ENCODE results near the gene YPEL2.
A peak's percentile ranks its signal among the peaks of the same experiment; 100 is the strongest.
"Not testable (repeated sequence)": the region's sequence is repeated elsewhere in the genome, so short reads cannot be mapped to it uniquely, and the experiment has no call there.

Gene YPEL2, protein sequence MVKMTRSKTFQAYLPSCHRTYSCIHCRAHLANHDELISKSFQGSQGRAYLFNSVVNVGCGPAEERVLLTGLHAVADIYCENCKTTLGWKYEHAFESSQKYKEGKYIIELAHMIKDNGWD

DNA sequence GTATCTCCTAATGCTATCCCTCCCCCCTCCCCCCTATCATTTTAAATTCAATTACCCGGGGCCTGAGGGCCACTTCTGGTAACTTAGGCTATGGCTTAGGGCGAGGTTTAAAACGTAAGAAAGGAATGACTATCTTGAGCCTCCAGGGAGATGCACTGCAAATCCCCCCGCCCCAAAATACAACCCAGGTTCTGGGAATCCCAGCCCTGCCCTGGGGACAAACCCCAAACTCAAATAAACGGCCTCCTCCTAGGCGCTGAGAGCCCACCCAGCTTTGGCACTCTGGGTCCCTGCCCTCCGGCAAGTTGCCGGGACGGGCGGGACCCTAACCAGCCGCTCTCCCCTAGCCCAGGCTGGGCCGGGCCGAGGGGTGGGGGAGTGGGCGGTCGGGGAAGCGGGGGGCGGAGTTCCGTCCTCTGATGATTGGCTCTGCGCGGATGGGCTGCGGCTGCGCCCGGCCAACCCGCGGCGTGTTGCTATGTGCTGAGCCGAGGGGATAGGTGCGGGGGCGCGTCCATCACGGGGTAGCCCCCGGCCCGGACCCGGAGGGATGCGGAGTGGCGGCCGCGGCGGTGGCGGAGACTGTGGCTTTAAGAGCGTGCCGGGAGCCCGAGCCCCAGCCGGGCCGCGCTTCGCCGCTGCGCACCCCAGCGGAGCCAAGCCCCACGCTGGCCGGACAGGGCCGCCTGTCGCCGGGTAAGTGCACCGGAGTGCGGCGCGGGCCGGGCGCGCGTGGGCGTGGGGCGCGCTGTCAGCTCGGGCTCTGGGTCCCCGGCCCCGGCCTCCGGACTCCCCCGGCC lies at the start of gene YPEL2:
Gene YPEL2 (plus strand): TSS at position 527 of the 800 bp plus-strand sequence. CDS start 21,755 bp downstream, outside the sequence.
- DNase-seq: peak; percentile 97

DNA sequence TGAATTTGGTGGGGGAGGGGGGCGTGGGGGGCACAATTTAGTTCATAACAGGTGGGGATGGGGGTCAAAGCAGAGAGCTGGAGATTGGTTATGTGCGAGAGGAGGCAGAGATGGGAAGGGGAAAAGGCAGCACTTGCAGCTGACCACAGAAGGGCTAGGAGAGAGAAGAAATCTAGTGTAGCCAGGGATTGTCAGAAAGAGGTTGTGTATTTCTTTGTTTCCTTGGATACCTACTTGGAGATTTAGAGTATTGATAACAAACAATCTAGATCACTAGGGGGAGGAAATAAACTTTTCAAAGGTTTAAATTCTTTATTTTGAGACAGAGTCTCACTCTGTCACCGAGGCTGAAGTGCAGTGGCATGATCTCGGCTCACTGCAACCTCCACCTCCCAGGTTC lies 47.1 kb upstream of the YPEL2 start:
- no peak for DNase-seq

DNA sequence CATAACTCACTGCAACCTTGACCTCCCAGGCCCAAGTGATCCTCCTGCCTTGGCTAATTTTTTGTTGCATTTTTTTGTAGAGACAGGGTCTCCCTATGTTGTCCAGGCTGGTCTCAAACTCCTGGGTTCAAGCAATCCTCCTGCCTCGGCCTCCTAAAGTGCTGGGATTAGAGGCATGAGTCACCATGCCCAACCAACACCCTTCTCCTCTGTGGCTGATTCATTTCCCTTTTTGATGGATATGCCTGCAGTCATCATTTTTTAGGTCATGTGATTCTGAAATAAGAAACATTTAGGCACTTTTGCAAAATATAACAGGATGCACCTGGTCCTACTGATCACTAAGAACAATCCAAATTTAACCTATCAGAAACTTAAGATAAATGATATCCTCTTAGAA lies 44.0 kb upstream of the YPEL2 start:
- no peak for DNase-seq

DNA sequence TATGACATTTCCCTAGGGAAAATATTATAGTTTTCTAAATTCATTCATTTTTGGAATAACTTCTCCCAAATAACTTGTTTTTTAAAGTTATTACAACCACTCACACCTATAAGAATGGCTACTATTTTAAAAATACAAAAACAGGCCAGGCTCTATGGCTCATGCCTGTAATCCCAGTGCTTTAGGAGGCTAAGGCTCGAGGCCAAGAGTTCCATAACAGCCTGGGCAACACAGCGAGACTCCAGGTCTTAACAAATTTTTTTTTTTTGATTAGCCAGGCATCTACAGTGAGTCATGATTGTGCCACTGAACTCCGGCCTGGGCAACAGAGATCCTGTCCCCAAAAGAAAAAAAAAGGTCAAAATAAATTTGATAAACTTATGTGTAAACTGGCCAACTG lies 43.6 kb upstream of the YPEL2 start:
- no peak for DNase-seq

DNA sequence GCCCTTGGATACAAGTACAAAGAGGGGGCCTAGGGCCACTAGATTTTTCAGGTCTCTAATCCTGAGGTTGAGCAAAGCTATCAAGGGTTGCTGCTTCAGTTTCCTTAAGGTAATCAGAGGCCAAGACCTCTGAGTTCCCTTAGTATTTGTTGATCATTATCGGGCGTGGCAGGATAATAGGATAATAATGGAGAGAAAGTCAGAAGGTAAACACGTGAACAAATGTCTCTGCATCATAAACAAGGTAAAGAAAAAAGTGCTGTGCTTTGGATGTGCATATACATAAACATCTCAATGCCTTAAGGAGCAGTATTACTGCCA lies 41.5 kb upstream of the YPEL2 start:
- no peak for DNase-seq

DNA sequence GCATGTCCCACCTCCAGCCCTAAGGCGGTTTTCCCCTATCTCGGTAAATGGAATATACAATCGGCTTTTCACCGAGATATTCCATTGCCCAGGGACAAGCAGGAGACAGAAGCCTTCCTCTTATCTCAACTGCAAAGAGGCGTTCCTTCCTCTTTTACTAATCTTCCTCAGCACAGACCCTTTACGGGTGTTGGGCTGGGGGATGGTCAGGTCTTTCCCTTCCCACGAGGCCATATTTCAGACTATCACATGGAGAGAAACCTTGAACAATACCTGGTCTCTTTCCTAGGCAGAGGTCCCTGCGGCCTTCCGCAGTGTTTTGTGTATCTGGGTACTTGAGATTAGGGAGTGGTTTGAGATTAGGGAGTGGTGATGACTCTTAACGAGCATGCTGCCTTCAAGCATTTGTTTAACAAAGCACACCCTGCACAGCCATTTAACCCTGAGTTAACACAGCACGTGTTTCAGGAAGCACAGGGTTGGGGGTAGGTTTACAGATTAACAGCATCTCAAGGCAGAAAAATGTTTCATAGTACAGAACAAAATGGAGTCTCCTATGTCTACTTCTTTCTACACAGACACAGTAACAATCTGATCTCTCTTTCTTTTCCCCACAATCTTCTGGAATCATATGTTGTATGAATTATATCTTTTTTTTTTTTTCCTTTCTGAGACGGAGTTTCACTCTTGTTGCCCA lies 41.0 kb upstream of the YPEL2 start:
- not testable (repeated sequence) for DNase-seq

DNA sequence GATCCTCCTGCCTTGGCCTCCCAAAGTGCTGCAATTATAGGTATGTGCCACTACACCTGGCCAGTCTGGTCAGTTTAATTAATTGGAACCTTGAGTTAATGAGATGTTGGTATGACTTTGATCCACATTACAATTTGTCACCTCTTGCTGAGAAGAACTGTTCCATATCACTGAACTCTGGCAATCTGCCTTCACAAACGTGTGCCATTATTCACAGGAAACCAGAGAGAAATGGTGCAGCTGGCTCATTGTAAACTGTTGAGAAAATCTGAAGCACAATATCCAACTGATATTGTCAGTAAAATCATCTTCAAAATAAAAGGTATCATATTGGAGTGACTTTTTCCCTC lies 39.3 kb upstream of the YPEL2 start:
- DNase-seq: no peak

DNA sequence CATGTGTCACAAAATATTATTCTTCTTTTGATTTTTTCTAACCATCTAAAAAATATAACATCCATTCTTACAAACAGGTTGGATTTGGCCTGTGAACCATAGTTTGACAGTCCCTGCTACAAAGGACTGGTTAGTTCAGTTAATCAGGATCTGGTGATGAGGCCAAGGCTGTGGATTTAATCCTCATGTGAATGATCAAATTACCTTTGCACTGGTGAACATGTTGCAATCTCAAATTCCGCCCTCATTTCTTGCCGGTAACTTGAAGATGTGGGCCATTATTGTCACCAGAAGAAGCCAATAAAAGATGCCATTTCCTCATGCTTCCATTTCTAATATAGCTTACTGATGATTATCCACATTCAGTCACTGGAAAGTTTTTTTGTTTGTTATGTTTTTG lies 35.3 kb upstream of the YPEL2 start:
- DNase-seq: no peak

DNA sequence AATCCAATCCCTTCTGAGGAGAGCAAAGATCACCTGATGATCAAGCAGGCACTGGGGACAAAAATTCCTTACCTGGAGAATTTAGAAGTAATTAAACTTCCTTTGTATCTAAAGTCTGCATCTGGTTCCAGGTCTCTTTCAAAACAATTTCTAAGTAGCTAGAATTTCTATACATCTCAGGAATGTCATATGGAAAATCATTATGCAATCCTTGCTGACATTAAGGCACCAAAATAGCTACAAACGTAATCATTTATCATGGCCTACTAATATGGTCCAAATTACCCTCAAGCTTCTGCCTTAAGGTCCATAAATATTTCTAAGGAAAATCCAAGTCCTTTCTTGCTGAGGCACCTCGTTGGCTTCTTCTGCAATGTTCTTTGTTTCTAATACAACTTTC lies 32.9 kb upstream of the YPEL2 start:
- no peak for DNase-seq

DNA sequence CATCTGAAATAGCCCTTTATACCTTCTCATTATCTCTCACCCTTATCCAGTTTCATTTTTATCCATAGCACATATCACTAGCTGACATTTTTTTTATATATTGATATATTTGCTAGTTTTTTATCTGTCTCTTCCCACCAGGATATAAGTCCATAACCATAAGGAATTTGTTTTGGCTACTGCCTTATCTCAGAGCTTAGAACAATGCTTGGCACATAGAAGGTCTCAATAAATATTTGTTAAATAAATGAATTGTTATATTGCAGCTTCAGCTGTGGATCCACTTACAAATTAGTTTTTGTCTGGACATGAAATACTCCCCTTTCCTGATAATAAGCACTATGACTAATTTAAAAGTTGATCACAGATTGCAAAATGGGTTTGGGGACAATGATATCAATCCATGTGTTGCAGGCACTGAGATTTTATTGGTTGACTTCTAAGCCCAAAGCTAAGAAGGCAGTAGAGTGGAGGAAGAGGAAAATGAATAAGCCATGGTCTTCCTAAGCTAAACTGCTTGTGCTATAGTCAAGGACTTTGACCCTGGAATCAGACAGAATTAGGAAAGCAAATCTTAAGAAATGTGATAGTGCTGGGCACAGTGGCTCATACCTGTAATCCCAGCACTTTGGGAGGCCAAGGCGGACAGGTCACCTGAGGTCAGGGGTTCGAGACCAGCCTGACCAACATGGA lies 31.9 kb upstream of the YPEL2 start:
- DNase-seq: no peak

DNA sequence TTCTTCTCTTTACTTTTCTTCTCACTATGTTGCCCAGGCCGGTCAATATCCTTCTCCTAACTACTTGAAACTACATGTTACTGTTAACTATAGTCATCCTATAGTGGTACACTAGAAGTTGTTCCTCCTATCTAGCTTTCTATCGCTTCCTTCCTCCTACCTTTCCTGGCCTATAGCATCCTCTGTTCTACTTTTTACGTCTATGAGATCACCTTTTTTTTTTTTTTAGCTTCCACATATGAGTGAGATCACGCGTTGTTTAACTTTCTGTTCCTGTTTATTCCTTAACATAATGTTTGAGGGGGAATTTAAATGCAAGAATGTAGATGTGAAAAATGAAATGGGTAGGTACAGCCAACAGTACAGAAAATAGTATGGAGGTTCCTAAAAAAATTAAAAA lies 30.5 kb upstream of the YPEL2 start:
- DNase-seq: no peak

DNA sequence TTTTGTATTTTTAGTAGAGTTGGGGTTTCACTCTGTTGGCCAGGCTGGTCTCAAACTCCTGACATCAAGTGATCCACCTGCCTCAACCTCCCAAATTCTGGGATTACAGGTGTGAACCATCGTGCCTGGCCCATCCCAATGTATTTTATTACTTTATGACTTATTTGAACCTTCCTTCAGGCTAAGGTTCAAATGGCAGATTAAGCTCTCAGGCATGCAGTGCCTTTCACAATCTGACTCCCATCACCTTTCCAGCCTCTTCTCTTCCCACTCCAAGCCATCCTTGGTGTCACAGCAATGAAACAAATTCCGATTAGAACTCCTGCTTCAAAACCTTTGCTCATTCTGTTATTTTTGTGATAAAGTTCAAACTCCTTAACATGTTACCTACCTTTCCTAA lies 26.6 kb upstream of the YPEL2 start:
- DNase-seq: no peak

DNA sequence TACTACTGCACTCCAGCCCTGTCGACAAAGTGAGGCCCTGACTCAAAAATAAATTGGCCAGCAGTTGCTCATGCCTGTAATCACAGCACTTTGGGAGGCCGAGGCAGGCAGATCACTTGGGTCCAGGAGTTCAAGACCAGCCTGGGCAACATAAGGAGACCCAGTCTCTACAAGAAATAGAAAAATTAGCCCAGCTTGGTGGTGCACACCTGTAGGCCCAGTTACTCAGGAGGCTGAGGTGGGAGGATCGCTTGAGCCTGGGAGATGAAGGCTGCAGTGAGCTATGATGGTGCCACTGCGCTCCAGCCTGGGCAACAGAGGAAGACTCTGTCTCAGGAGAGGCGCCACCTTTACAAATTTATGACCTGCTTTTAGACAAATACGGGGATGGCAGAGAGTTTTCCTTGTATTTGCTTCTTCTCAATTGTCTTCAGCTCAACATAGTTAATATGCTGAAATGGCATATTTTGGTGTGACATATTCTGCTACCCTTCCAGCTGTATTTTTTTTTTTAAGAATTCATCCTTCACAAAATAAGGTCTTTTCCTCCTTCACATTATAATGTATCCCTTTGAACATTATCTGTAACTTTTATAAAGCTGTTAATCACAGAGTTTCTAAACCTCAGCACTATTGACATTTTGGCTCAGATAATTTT lies 21.1 kb upstream of the YPEL2 start:
- DNase-seq: no peak

DNA sequence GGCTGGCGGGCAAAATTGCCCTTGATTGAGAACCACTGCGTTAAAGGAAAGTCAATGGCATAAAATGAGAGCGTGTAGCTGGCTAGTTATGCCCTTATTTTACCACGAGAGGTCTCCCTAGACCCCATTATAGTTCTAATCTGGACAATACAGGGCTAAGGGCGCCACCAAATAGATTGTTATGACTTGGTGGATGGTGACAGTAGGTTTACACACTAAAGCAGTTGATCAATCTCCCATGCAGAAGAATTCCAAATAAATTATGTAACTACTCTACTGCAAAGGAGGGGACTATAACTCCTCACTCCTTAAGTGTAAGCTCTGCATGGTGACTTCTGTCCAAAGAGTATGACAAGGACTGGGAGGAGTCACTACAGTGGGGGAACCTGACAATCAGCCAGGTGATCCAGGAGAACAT lies 20.4 kb upstream of the YPEL2 start:
- DNase-seq: peak; percentile 34

DNA sequence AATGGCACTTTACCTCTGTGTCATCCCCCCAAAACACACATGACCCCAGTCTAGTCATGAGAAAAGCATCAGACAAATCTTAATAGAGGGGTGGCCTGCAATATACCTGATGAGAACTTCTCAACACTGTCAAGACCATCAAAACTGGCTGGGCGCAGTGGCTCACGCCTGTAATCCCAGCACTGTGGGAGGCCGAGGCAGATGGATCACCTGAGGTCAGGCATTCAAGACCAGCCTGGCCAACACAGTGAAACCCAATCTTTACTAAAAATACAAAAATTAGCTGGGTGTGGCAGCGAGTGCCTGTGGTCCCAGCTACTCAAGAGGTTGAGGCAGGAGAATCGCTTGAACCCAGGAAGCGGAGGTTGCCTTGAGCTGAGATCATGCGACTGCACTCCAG lies 19.9 kb upstream of the YPEL2 start:
- not testable (repeated sequence) for DNase-seq

DNA sequence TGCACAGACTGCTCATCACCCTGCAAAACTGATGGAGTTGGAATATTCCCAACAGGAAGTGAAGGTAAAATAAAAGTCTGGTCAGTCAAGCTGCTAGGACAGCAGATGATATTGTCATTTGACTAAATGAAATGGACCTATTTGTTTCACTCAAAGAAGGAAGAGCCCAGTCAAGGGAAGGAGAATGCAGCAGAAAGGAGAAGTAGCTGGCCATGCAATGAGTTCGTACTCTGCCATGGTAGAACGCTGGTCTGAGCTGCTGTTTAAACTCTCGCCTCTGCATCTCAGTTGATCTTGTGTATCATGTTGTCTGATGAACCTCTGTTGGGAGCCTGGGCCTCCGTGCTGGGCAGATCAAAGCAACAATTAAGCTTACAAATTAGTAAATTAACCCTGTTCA lies 15.6 kb upstream of the YPEL2 start:
- no peak for DNase-seq

DNA sequence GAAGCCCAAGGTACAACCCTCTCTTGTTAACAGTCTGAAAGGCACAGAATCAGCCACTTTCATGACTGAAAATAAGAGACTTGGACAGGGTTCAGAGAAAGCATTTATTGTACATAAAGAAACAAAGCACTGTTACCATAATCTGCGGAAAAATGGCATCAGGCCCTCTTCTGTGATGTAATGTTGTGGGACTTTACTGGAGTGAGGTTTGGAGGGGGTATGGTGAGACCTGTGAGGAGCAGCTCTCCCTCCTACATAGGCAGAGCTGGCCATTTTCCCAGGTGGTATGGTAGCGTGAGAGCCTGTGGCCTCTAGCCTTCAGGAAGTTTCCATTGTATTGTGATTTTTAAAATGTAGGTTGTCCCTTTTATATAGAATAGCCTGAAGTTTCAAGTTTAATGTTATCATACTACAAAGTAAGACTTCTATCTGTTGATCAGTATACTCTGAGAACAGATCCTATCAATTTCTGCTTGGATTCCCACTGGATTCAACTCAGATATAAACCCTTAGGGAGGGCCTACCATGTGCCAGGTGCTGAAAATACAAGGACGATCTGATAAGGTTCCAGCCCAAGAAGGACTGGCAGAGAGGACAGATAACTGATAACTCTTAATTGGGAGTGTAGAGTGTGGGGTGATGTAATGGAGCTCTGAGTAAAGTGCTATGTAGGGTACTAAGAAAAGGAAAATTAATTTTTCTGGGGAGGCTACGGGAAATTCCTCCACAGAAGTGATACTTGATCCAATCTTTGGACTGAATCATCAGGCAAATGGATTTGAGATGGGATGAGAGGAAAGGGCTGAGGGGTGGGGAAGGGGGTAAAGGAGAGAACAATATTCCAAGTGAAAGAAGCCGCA lies 4.1 kb upstream of the YPEL2 start:
- DNase-seq: no peak

DNA sequence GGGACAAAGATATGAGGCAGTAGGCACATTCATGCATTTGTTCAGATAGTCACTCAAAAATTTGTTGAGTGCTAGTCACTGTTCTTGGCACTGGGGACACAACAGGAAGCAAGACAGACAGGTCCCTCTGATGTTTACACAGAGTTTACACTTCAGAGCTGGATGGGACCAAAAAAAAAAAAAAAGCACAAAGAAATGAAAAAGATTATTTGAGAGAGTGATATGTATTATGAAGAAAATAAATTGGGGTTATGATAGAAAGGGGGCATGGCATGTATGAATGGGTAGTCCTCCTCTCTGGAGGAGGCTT lies 3.5 kb upstream of the YPEL2 start:
- no peak for DNase-seq

DNA sequence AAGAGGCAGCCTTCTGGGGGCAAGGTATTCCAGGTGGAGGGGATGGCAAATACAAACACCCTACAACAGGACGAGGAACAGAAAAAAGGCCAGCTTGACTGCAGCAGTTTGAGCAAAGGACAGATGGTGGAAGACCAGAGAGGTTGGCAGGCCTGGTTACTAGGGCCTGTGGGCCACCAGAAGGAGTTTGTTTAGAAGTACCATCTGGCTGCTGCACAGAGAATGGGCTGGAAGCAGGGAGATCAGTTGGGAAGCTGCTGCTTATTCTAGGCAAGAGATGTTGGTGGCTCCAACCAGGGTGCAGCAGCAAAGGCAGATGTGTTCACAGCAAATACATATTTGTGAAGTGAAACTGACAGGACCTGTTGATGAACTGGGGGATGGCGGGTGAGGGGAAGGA lies 2.9 kb upstream of the YPEL2 start:
- DNase-seq: no peak

DNA sequence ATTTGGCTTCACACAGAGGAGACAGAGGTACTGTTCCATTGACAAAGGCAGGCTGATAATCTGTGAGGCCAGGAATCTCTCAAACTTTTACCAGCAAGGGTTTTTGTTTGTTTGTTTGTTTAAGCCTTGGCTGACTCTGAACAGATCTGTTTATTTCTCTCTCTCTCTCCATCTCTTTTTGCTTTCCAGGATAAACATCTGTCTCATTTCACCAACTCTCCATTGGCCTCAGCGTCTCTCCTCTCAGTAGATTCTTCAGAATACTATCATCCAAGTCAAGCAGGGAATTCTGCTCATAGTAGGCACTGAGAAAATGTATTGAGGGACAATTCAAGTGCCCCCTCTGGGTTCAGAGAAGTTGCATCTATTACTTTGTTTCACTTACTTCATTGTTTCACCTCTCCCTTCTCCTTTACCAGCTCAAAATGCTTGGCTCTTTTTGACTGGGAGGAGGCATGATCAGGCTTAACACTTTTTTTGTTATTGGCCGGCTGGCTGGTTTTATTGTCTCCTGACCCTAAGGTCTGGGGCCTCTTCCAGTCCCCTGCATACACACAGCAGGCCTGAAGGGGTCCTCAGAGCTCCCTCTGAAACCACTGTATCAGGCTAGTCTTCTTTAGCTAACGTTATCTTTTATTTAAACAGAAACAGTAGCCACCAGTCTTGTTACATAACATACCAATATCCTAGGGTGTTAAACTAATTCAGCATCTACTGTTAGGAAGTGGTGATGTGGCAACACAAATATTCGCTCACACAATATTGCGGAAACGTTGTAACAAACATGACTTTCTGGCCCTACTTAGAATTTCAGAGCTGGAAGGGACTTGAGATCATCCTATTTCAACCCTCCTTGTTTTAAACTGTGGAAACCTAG lies 2.0 kb upstream of the YPEL2 start:
- peak; percentile 71 for DNase-seq

Data from femur (tissue), 1 donor.